ENCODE measurements around the gene INAFM2. TPM values are rescaled to one million over a fixed set of nuclear protein-coding genes. Genes with fewer than 3 reads are reported as not detected.

INAFM2 gene
- total RNA-seq, 1 experiment from 2014 or later = 15.7 TPM

DNA sequence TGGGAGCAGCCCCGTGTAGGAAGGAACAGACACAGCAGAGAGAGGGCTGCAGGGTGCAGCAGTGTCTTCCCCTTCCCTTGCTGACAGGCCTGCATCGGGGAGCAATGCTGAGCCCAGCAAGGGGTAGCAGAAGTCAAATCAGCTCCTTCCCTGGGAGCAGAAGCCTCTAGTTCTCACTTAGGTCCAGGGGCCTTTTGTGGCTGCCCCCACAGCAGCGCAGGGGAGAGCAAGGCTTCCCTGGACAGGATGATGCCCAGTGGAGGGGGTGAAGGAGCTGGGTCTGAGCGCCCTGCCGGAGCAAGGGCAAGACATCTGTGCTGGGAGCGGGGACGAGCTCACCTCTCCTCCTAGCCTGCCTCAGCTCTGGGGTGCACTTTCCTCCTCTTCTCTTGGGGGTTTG lies 16.6 kb upstream of the INAFM2 start:
- no peak for DNase-seq (ENCODE audit: low spot score)

DNA sequence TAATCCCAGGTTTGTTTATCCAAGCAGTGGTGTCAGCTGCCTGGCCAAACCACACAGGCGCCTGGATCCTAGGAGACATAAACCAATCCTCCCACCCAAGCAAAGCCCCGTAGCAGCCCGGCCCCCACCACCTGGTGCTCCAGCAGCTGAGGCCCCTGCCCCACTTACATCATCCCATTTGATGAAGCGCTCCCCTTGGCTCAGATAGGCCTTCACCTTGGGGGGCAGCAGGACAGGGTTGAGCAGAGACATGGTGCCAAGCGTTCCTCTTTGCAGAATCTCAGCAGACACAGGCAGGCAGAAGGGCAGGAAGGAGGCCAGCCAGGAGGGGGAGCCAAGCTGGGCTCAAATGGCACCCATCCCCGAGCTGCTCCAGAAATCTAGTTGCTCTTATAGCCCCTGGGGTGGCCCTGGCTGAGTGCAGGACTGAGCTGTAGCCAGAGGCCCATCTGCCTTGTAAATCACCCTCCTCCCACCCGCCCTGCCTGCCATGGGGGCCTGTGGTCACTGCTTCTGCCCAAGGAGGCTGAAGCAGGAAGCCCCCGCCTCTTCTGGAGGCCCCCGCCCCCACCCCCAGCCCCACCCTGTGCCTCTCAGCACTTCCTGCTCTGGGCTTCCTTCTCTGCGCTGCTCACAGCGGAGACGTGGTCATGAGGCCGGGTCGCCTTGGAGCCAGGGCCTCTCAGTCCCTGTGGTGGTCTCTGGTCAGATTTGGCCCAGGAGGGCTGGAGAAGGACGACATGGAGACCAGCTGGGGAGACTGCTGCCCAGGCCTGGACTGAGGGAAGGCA lies 15.9 kb upstream of the INAFM2 start, which contains the start of gene PLCB2:
TSS of gene PLCB2 (minus strand) at position 515 of the 791 bp plus-strand sequence. CDS start at position 252, 263 bp downstream.
- DNase-seq (ENCODE audit: low spot score) = peak; percentile 78

DNA sequence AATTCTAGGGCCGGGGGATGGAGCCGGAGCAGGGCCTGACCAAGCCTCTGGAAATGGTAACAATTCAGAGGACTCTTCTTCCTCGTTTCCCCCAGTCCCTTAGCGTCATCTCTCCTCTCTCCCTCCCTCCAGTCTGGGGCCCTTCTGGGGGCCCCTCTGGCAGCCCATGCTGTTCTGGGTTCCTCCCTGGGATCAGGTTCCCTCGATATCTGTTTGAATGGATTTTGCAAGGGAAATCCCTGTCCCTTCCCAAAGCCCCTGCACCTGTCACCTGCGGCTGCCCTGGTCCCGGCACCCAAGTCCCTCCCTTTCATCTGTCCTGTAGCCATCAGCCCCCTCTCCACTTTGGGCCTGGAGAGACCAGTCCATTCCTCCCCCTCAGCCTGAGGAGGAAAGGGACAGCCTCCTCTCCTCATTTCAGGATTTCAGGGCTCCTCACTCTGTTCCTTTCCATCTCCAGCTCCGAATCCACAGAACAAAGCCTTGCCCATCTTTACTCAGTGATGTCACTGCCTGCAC lies 14.1 kb upstream of the INAFM2 start:
- no peak for DNase-seq (ENCODE audit: low spot score)

DNA sequence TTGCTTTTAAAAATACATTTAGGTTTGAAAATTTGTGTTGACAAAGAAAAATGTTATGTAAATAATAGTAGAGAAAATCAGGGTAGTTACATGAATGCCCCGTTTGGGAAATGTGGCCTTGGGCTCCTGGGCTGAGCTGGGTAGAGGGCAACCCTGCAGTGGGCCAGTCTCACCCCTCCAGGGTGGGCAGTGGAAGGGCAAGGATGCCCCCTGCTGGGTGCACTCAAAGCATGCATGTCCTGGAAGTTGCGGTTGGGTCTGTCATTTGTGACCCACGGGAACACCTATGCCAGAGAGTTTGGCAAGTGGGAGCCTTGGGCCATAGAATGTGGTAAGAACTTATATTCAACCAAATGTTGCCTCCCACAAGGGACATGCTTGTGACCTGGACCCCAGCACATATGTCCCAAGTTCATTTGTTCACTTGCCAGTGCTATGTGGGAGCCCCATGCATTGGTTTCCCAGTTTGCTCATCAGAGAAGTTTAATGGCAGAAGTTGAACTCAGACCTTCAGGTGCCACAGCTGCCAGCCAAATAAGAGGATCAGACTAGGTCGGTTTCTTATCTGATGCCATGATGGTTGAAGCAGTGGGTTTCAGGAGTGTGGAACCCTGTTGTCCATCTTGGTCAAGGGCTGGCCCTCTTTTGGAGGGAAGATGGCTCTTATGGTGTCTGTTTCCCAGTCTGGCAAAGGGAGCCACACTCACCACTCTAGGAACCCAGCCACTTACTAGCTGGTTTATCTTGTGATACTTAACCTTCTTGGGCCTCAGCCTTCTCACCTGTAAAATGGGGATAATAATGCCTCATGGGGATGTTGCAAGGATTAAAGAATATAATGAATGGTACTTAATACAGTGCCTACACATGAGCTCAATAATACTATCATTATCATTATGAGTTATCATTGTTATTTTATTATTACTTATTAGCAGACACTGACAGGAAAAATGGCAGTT lies 13.2 kb upstream of the INAFM2 start:
- peak; percentile 50 for DNase-seq (ENCODE audit: low spot score)

DNA sequence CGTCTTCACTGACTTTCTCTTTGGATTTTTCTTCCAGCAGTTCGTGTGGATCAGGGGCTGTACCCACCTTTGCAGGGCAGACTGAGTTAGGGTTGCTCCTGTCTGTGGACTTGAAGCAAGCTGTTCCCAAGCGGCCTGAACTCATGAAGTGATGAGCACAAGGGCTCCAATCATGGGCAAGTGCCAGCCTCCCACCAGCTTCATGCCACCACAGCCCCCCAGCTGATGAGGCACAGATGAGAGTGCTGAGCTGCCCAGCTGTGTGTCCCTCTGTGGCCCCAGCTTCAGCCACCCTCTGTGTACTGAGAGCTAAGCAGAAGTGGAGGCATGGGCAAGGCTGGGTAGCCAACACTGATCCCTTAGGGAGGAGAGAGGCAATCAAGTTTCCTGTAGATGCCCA lies 12.5 kb upstream of the INAFM2 start:
- DNase-seq (ENCODE audit: low spot score) = no peak

DNA sequence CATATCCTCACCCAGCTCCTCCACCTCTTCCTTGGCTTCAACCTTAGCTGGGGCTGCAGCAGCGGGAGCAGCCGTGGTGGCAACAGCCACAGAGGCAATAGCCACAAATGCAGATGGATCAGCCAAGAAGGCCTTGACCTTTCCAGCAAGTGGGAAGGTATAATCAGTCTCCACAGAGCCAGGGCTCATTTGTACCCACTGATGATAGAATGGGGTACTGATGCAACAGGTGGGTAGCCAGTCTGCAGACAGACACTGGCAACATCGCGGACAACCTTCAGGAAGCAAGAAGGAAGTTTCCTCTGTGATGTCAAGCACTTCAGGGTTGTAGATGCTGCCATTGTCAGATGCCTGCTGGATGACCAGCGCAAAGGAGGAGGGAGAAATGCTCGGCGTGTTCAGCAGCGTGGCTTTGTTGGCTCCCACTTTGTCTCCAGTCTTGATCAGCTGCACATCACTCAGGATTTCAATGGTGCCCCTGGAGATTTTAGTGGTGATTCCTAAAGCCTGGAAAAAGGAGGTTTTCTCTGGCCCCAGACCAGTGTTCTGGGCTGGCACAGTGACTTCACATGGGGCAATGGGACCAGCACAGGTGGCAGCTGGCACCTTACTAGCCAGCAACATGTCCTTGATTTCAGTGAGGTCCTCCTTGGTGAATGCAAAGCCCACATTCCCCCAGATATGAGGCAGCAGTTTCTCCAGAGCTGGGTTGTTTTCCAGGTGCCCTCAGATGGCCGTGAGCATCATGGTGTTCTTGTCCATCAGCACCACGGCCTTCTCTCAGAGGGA lies 10.9 kb upstream of the INAFM2 start:
- no peak for DNase-seq (ENCODE audit: low spot score)

DNA sequence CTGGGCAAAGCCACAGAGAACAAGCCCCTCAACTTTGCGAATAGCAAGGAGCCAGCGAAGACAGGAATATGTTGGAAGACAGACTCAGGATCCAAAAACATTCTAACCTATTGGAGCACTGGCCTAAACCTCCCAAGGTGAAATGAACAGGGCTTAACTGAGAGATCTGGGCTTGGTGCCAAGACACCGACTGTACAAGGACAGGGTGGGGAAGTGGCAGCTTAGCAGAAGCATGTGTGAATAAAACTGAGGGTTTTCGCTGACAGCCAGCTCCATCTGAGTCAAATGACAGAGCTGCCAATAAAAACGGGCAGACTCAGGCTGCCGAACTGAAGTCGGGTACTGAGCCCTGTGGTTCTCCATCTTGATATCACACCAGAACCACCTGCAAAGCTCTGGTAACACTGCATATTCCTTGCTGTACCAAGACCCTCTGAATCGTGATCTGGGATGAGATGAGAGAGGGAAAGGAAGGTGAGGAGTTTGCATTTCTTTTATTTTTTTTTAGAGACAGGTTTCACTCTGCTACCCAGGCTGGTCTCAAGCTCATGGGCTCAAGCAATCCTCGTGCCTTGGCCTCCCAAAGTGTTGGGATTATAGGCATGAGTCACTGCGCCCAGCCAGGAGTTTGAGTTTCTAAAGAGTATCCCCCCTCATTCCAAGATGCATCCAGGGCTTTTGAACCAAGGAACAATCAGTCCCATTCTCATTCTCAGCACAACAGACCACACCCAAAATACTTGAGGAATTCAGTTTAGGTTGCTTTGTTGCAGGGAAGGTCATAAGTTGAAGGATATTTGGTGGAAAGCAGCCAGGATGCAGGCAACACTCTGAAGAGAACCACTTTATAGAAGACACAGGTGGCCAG lies 9.7 kb upstream of the INAFM2 start:
- DNase-seq (ENCODE audit: low spot score) = peak; percentile 63

DNA sequence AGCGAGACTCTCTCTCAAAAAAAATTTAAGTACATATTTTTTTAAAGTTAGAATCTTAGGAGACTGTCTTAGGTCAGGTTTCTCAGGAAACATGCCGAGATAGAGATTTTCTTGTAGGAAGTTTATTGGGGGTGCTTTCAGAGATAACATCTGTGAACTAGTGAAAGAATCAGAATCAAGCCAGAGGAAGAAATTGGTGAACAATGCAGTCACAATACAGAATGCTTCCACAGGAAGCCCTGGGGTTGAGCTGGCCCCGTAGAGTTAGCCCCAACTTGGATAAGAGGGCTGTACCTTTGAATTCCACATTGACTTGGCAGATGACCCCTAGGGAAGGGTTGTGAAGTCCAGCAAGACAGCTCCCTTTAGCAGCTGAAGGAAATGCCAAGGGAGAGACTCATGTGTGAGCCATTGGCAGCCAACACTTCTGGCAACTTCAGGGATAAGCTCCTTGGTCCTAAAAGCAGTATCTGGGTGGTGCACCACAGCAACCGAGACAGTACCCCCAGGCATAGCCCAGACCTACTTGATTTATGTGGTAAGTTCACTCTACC lies 8.7 kb upstream of the INAFM2 start:
- DNase-seq (ENCODE audit: low spot score) = no peak

DNA sequence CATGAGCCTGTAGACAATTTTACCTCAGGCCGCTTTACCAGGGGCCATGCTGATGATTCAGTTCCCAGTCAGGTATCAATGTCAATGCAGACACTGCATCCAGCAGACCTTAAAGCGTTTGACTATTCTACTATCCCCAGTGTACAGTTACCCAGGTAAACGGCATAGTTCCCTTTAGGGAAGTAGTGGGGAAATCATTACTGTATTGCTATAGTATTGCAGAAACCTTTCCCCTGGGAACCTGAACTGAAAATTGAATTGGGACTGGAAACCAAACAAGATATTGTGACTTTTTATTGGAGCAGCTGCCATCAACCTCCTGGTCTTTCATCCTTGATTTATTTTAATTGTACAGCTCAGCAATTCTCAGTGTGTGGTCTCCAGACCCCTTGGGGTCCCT lies 6.6 kb upstream of the INAFM2 start:
- DNase-seq (ENCODE audit: low spot score) = no peak

DNA sequence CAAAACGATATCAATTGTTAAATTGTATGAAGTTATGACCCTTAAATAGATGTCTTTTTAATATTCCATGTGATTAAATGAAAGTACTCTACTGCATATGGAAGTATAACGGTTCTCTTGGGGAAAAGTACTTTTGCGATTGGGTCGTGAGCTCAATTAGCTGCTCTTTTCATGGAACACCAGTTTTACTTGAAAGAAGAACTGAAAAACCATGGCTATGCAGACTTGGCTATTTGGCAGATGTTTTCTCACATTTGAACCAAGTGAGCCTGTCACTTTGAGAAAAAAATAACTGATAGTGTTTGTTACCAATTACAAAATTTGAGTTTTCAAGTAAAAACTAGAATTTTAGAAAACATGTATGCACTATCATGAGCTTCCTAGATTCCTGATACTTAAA lies 5.9 kb upstream of the INAFM2 start:
- no peak for DNase-seq (ENCODE audit: low spot score)

DNA sequence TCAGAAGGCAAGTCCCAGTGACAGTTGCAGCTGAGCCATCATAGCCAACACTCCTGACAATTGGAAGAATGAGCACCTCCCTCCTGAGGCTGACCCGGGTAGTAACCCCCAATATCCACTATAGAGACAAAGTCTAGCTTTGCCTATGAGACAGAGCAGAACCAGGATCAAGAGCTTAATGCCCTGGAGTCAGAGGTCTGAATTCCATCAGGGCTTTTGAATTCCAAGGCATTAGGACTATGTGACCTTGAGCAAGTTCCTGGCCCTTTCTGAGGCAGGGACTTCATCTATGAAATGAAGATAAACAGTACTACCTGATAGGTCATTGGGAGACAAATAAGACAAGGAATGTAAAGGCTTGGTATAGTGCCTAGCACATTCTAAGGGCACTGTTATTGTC lies 3.1 kb upstream of the INAFM2 start:
- no peak for DNase-seq (ENCODE audit: low spot score)

DNA sequence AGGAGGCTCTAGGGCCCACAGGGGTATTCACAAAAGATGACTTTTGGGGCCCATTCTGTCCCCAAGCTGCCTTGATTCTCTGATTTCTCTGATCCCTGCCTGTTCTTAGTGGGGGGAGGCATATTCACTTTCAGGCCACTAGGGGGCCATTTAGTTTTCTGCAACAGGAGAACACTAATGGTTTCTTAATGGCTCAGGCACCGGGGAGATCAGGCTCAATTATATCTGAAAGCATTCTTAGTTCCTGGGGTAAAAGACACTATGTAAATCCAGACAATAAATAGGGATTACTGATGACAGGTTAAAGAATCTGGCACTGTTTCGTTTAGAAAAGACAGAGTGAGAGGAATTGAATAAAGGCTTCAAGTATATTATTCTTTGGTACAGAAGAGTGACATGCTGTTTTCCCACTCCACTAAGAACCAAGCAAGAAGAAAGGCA lies 2.5 kb upstream of the INAFM2 start:
- peak; percentile 48 for DNase-seq (ENCODE audit: low spot score)

DNA sequence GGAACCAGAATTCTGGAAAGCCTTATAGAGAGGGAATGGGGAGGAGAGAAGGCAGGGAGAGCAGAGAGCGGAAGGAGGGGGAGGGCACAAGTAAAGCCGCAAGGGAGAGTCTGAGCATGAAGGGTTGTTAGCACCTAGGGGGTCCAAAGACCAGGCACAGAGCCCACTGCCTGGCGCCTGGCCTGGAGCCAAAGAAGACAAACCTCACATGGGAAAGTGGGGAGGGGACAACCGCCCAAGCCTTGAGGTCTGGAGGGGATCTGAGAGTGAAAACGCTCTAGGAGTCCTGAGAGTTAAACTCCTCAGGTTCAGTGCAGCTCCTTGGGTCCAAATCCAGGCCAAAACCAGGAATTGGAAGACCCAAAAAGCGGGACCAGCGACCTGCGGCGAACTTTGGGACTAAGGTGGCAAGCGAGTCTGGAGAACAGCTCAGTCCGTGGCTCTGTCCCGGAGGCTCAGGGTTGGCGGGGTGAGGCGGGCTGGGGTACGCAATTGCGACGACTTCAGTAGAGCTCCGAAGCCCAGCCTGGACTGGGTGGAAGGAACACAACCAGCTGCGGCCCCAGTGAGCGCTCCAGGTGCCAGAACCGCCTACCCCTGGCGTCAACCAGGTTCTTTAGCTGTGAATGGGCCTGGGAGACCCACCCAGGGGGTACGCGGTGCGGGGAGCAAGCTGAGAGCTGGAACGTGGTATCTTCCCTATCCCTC lies 807 bp upstream of the INAFM2 start:
- no peak for DNase-seq (ENCODE audit: low spot score)

DNA sequence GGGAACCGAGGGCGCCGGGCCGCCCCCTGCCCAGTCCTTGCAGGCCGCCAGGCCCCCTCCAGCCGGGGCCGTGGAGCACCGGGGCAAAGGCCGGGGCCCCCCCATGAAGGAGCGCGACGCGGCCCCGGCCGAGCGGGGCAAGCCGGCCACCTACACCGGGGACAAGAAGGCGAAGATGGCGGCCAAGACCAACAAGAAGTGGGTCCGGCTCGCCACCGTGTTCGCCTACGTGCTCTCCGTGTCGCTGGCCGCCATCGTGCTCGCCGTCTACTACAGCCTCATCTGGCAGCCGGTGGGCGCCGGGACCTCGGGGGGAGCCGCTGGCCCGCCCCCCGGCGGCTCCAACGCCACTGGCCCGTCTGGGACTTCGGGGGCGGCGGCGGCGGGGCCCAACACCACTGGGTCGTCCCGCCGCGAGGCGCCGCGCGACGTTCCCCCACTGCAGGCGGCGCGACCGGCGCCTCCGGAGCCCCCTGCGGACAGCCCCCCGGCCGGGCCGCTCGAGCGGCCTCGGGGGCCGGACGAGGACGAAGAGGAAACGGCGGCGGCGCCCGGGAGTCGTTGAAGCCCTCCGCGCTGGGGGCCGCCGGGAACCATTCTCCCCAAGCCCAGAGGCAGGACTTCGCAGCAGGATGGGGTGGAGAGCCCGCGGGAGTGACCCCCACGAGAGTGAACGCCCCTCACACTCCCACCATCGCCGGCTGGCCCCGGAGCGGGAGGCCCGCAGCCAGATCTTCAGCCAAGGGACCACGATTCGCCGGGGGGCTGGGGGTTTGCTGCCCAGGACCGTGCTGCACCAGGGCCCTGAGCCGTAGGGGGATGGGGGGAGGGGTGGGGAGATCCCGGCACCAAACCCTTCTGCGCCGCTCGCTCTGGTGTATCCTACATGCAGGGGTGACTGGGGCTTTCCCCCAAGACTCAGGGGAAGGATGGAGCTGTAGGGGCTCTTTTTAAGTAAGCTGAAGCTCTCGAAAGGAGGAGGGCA lies 753 bp downstream of the INAFM2 start:
- DNase-seq (ENCODE audit: low spot score) = no peak

DNA sequence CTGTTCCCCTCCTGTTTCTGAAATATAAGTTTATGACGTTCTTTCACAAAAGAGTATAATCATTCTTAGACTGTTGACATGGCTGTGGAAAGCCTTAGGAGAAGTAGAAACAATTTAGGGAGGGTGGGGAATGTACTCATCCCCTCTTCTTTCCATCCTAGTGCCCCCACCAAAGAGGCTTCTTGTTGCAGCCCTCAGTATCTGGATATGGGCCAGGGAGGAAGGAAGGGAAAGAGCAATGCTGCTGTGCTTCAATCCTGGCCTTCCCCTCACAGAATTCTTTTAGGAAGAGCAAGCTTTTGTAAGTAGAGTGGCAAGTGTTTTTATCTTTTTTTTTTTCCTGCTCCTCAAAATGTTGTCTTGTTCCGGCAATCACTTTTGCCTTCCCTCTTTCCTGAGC lies 1.7 kb downstream of the INAFM2 start:
- DNase-seq (ENCODE audit: low spot score) = no peak

DNA sequence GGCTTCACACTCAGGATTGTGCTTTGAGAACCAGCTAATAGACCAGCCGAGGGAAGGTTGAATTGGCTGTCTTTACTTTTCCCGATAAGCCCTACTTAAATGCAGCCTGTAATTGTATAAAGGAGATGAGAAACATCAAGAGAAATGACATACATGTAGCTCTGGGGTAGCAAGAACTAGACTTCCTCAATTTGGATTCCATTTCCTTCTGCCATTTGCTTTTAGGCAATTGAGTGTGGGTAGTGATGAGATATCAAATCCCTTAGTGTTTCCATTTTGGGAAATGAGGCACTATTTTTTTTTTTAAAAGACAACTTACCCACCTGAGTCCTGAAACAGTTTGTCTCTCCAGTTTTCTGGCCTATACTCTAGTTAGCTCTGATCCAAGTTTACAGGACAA lies 2.2 kb downstream of the INAFM2 start:
- DNase-seq (ENCODE audit: low spot score) = no peak

DNA sequence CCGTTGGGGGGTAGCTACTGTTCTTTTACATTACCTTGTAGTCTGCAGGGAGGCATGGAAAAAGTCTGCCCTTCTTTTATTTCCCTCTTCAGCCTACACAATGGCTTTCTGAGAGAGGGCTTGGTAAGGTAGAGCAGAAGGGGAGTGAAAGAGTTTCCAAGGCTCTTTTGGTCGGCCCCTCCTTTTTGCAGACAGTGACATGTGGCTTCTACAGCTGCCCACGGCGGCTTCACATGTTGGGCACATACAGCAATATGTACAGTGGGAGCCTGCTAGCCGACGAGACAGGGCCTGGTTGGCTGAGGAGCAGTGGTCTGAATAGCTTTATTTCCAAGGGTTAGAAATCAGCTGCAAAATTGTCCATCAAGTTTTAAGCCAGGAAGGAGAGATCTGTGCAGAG lies 4.0 kb downstream of the INAFM2 start:
- DNase-seq (ENCODE audit: low spot score) = no peak

DNA sequence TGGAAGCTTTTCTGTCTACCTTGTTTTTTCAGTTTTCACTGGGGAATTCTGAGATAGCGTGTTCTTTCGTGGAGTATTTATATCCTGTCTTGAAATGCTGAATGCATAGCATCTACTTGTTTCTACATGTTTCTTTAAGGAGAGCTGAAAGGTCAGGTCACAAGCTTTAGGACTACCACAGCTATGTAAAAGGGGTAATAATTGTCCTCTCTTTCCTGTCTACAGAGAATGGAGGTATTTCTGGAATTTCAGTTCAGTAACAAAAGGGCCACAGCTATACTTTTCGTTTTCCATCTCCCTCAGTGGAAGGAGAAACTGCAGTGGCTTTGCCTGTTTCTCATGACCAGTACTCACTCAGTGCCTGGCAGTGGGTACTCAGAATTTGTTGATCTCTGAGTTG lies 4.7 kb downstream of the INAFM2 start:
- no peak for DNase-seq (ENCODE audit: low spot score)

Data from H4 (cell line).